Glutamatergic neuron (in vitro differentiated cells): ENCODE measurements around the gene STAT4. TPM values are rescaled to one million over a fixed set of nuclear protein-coding genes. Genes with fewer than 3 reads are reported as not detected.

Experiments used
- DNase-seq: peaks from one replicate; pipeline ENCODE4 v3.0.0; 2022
- H3K27ac Mint-ChIP-seq: one replicate; pipeline ENCODE4 v1.8.0; 2020; ENCODE audit warnings: mild to moderate bottlenecking, mixed read lengths, inconsistent platforms; ENCODE audit not compliant: unreplicated experiment
- H3K27me3 Mint-ChIP-seq: one replicate; pipeline ENCODE4 v1.8.0; 2020; ENCODE audit warnings: mild to moderate bottlenecking, moderate library complexity, mixed read lengths, inconsistent platforms; ENCODE audit not compliant: unreplicated experiment
- H3K36me3 Mint-ChIP-seq: one replicate; pipeline ENCODE4 v1.8.0; 2020; ENCODE audit warnings: mild to moderate bottlenecking, mixed read lengths, inconsistent platforms; ENCODE audit not compliant: unreplicated experiment
- H3K4me1 Mint-ChIP-seq: one replicate; pipeline ENCODE4 v1.8.0; 2020; ENCODE audit warnings: mild to moderate bottlenecking, low read depth, mixed read lengths, inconsistent platforms; ENCODE audit not compliant: unreplicated experiment
- H3K4me3 Mint-ChIP-seq: one replicate; pipeline ENCODE4 v1.8.0; 2020; ENCODE audit warnings: mild to moderate bottlenecking, mixed read lengths, inconsistent platforms; ENCODE audit not compliant: unreplicated experiment
- H3K9me3 Mint-ChIP-seq: one replicate; pipeline ENCODE4 v1.8.0; 2020; ENCODE audit warnings: mild to moderate bottlenecking, moderate library complexity, mixed read lengths, inconsistent platforms; ENCODE audit not compliant: unreplicated experiment
- total RNA-seq: library from RNA; stranded (reverse); fragmentation: NEBNext Ultra II Directional; extraction: Animal tissue kit (Norgen Biotek cat#: 25700); gene quantifications from one replicate; pipeline ENCODE4 v1.2.1, GENCODE V29; 2021; ENCODE audit not compliant: unreplicated experiment
- TF ChIP-seq, protein P1 (sequence below): fragments of 200-600 bp; sonication (generic); IDR thresholded peaks from one replicate; pipeline ENCODE4 v1.5.0; 2021; ENCODE audit not compliant: partially characterized antibody, unreplicated experiment

Gene STAT4
- total RNA-seq, 1 donor from 2014 or later, result 0.74 TPM

DNA sequence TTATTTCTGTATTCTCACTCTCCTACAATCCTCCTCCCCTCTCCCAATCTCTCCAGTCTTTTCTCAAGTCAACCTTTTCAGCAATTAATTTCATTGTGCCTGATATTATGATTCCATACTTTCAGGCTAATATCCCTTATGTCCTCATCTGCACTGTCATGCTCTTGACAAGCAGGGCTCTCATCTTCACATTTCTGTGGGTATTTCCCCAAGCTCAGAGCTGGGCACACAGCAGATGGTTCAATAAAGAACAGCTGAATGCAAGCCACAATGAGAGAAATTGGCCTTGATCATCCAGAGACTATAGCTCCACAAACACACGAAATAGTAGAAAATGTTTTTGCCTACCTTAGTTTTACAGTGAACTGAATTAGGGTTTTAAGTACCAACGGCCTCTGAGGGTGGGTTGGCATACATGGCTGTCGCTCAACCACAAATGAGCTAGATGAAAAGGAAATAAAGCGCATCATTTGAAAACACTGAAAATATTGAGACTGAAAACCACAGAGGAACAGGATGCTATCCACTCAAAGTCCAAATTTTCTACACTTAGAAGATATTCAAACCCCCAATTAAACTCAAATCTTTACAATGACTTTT, 89.3 kb downstream of the STAT4 start:
- Mint-ChIP-seq H3K4me1 (no peaks in the 10 kb centered on the region), H3K27ac (no peak overlapping the region), H3K27me3 (no peaks in the 10 kb centered on the region), H3K36me3 (no peaks in the 10 kb centered on the region), H3K9me3 (no peaks in the 10 kb centered on the region), H3K4me3 (no peak overlapping the region)
- TF ChIP-seq, protein P1, sequence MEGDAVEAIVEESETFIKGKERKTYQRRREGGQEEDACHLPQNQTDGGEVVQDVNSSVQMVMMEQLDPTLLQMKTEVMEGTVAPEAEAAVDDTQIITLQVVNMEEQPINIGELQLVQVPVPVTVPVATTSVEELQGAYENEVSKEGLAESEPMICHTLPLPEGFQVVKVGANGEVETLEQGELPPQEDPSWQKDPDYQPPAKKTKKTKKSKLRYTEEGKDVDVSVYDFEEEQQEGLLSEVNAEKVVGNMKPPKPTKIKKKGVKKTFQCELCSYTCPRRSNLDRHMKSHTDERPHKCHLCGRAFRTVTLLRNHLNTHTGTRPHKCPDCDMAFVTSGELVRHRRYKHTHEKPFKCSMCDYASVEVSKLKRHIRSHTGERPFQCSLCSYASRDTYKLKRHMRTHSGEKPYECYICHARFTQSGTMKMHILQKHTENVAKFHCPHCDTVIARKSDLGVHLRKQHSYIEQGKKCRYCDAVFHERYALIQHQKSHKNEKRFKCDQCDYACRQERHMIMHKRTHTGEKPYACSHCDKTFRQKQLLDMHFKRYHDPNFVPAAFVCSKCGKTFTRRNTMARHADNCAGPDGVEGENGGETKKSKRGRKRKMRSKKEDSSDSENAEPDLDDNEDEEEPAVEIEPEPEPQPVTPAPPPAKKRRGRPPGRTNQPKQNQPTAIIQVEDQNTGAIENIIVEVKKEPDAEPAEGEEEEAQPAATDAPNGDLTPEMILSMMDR, result no peak
- no peak for DNase-seq

DNA sequence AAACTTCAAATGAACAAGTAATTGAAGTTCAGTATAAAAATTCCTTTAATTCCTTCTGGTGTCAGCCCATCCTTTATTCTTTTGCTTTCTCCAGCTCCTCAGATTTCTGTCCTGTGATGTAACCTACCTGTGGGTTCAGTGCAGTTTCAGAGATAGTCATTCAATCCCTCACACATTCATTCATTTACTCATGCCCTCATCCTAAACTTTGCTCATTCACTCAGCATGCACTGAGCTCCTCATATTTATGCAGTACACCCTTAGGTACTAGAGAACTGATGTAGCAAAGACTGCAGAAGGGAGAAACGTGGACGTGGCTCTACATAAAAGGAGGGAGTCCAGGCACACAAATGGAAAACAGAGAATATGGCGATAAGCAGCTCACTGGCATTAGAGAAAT, 91.5 kb downstream of the STAT4 start:
- H3K27me3 Mint-ChIP-seq, result no peaks in the 10 kb centered on the region
- DNase-seq, result no peak
- TF ChIP-seq, protein P1, result no peak
- H3K27ac Mint-ChIP-seq, result no peak overlapping the region
- no peaks in the 10 kb centered on the region for H3K36me3 Mint-ChIP-seq
- no peaks in the 10 kb centered on the region for H3K9me3 Mint-ChIP-seq
- no peaks in the 10 kb centered on the region for H3K4me1 Mint-ChIP-seq
- no peak overlapping the region for H3K4me3 Mint-ChIP-seq

DNA sequence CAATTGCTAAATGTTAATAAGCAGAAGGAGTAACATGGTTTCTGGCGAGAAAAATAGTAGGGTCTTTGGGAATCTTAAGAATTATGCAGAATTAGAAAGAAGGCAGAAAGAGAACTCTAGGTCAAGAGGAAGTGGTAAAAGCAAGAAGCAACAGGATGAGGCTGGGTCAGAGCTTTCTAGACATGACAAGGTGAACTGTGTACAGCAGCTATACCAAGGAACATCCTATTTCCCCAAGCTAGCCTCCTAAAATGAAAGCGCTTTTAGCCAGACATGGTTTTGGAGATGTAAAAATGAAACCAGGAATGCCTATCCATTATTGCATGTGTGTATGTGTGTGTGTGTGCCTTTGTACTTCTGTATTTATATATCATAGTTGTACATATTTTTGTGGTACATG, 94.6 kb downstream of the STAT4 start:
- Mint-ChIP-seq H3K4me3 (no peak overlapping the region), H3K4me1 (no peaks in the 10 kb centered on the region), H3K36me3 (no peaks in the 10 kb centered on the region), H3K27me3 (no peaks in the 10 kb centered on the region), H3K9me3 (no peaks in the 10 kb centered on the region), H3K27ac (no peak overlapping the region)
- no peak for DNase-seq
- TF ChIP-seq, protein P1, result no peak

DNA sequence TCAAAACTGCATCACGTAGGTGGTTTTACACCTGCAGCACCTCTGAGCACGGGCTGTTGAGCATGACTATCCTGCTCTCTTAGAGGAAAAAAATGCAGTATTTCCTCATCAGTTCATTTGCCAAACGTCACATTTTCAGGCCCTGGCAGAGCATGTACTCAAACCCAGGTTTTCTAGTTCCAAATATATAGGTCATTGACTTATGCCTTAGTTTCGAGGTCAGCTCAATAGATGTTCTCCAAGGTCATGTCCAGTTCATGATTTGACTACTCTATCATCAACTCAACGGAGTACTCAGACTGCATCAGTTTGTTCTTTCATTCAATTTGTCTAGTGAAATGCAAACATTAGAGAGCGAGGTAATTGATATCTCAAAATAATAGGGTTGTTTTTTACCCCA, 97.5 kb downstream of the STAT4 start:
- TF ChIP-seq, protein P1, result no peak
- Mint-ChIP-seq H3K4me3 (no peak overlapping the region), H3K4me1 (peaks cover 3% of the 10 kb centered on the region), H3K9me3 (no peaks in the 10 kb centered on the region), H3K27ac (no peak overlapping the region), H3K27me3 (no peaks in the 10 kb centered on the region), H3K36me3 (no peaks in the 10 kb centered on the region)
- DNase-seq, result no peak

DNA sequence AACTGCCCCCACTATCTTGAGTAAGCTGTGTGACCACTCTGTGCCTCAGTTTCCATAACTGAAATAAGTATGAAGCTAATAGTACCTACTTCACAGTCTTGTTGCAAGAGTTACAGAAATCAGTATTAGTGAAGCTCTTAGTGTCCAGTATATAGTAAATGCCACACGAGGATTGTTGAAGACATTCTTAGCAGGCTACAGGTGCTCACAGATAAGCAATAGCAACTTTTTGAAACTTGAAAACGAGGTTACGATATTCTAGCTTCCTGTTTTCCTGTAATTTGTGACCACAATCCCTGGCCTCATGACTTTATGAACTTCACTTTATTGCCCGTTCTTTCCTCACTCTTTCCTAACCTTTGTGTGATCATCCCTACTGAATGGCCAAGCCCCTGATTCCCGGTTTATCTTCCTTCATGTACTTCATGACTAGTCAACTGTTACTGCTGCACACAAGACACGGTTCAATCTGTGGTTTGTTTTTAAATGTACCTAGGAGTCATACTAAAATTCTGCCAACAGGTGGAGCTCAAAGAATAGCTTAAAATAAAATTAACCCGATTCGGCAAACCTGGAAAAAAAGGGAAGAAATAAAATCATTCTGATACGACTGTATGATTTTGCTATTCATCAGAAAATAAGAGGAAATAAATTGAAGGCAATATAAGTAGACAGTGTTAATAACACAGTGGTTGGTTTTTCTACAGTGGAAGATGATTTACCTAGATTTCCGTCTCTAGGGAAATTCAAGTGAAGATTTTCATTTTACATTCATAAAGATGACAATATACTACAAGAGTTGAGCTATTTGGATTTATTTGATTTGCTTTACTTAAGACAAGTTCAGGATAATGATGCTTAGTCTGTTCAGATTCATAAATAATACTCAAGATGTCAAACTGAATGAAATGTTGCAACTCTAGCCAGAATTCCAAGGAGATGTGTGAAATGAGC, 98.7 kb downstream of the STAT4 start:
- no peak overlapping the region for H3K4me3 Mint-ChIP-seq
- no peak for DNase-seq
- TF ChIP-seq, protein P1, result peak; percentile 61
- H3K27ac Mint-ChIP-seq, result no peak overlapping the region
- no peaks in the 10 kb centered on the region for H3K9me3 Mint-ChIP-seq
- no peaks in the 10 kb centered on the region for H3K27me3 Mint-ChIP-seq
- peaks cover 3% of the 10 kb centered on the region for H3K4me1 Mint-ChIP-seq
- H3K36me3 Mint-ChIP-seq, result no peaks in the 10 kb centered on the region
